HG02759 (cell line): ENCODE results near the gene MCAT.

Experiments
- ATAC-seq: cut with Tn5 transposase; IDR thresholded peaks from one replicate; pipeline ENCODE4 v1.9.1; 2021; ENCODE audit warnings: mild to moderate bottlenecking, moderate library complexity; ENCODE audit not compliant: unreplicated experiment

Gene MCAT, protein sequence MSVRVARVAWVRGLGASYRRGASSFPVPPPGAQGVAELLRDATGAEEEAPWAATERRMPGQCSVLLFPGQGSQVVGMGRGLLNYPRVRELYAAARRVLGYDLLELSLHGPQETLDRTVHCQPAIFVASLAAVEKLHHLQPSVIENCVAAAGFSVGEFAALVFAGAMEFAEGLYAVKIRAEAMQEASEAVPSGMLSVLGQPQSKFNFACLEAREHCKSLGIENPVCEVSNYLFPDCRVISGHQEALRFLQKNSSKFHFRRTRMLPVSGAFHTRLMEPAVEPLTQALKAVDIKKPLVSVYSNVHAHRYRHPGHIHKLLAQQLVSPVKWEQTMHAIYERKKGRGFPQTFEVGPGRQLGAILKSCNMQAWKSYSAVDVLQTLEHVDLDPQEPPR

DNA sequence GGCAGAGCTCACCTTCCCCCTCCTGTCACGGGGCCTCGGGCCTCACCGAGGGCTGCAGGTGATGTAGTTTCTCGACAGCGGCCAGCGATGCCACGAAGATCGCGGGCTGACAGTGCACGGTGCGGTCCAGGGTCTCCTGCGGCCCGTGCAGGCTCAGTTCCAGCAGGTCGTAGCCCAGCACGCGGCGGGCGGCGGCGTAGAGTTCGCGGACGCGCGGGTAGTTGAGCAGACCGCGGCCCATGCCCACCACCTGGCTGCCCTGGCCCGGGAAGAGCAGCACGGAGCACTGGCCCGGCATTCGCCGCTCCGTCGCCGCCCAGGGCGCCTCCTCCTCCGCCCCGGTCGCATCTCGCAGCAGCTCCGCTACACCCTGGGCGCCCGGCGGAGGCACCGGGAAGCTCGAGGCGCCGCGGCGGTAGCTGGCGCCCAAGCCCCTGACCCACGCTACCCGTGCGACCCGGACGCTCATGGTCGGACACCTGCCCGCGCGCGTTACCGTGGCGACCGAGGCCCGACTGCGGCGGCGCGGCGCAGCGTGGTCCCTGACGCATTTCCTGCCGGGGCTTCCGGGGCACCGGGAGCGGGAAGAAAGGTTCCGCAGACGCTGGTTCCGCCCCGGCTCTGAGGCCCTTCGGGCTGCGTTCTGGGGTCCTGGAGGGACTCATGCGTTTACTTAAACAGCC, at the start of gene MCAT:
TSS of gene MCAT (minus strand) at position 519 of the 683 bp plus-strand sequence. CDS start at position 469, 50 bp downstream.
- ATAC-seq, result peak; percentile 88

DNA sequence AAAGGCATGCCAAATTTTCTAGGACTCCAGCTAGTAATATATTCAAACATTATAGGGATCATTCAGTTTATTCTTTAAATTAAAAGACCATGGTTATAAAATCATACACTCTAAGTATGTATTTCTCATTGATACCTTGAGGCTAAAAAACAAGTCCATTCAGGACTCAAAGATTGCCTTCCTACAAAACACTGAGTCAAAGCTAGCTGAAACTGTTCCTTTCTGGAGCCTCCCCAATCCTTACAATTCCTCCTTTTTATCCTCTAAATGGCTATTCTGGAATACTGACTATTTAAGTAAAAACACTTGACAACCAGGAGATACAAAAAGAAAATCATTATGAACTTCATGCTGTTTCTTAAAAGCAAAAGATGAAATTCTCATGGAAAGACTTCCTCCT, 48.6 kb upstream of the MCAT start:
- ATAC-seq, result no peak

DNA sequence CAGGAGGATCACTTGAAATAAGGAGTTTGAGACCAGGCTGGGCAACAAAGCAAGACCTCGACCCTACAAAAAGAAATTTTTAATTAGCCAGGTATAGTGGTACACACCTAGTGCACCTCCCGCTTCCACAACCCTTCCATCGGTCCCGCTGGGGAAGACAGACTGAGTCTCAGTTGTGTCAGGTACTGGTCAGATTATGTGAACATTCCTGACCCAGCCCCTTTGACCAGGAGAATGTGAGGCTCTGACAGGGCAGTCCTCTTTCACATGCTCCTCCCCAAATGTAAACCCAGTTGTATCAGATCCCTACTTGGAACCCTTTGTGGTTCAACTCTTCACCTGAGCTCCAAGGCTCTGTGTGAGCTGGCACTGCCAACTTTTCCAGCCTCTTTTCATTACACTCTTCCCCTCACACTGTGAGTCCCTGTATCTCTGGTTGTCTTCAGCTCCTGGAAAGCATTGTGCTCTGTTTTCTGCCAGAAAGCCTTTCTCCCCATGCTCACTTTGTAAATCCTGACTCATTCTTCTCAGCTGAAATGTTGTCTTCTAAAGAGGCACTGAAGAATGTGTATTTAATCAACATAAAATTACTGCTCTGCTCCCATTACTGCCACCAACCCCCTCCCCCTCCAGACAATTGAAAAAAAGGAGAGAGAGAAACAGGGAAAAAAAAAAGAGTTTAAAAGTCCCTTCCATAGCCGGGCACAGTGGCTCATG, 45.8 kb upstream of the MCAT start:
- ATAC-seq, result no peak

DNA sequence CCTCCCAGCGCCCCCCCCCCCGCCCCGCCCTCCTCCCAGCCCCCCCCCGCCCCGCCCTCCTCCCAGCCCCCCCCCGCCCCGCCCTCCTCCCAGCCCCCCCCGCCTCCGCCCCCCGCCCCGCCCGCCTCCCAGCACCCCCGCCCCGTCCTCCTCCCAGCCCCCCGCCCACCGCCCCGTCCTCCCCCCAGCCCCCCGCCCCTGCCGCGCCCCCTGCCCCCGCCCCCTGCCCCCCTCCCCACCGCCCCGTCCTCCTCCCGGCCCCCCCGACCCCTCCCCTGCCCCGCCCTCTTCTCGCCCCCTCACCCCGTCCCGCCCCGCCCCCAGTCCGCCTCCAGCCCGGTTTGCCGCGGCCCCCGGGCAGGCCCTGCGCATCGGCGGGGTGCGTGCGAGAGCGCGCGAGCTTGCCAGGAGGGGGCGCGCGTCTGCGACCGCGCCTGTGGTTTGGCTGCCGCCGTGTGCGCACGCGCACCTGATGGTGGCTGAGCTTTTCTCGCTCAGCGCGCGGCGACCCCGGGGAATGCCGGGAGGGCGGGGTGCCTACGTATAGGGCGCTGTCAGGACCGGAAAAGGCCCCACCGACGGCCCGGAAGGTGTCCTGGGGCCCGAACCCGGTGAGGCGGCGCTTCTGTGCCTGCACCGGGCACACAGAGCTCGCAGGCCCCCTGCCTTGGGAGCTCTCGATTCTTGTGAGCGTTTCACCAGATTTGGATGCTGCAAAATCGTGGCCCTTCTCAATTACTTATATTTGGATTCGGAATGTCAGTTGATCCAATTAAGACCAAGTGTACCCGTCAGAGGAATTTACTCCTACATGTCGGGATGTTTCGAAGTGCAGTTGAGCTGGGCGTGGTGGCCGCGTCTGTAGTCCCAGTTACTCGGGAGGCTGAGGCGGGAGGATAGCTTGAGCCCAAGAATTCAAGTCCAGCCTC, 44.2 kb upstream of the MCAT start:
- peak; percentile 90 for ATAC-seq

DNA sequence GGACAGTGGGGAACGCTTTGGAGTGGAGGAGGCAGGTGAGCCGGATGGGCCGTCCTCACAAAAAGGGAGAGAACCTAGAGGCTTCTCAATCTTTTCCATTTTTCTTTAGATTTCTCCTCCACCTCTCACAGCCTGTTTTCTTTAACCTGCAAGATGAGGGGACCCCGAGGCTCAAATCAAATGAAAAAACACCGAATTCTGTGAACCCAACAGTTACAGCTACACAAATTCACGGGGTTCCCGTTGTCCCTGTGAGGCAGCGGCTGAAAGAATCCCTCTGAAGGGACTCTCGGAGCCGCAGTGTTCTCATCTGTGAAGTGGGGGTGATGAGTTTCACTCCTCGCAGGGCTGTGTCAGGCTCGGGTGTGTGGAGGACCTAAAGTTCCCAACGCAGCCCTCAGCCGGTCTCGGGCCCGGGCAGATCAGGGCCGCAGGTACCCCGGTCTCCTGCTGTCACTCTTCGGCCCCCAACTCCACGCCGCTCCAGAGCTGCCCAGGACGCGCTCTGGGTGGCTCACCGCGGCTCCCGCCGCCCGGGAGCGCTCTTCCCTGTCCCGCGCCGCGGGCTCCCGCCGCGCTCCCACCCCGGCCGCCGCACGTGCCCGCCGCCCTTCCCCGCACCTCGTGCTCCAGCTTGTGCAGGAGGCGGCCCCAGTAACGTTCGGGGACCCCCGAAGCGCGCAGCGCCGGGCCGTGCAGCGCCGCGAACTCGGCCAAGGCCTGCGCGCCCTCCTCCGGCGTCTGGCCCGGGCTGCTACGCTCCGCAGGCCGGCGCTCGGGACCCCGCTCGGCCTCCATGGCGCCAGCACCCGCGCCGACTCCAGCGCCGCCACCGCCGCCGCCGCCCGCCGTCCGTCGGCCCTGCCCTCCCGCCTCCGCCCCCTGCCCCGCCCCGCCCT, 43.3 kb upstream of the MCAT start, which contains the start of gene TTLL12:
TSS of gene TTLL12 (minus strand) at position 863 of the 899 bp plus-strand sequence. CDS start at position 798, 65 bp downstream.
- ATAC-seq, result peak; percentile 46

DNA sequence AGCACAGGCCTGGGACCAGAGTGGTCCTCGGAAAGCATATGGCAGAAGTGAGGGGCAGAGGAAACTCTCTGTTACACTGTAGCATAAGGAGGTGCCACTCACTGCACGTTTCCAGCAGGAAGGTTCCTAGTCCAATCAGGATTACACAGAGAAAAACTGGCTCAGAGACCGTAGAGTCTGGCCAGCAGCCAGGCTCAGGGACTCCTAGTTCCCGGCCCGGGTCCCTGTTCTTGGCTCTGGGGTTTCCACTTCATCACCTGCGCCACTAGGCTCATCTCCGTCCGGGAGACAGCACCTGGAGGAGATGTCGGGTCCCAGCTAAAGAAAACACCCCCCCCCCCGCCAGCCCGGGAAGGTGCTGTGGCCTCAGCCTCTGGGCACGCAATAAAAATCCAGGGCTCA, 42.7 kb upstream of the MCAT start:
- no peak for ATAC-seq

DNA sequence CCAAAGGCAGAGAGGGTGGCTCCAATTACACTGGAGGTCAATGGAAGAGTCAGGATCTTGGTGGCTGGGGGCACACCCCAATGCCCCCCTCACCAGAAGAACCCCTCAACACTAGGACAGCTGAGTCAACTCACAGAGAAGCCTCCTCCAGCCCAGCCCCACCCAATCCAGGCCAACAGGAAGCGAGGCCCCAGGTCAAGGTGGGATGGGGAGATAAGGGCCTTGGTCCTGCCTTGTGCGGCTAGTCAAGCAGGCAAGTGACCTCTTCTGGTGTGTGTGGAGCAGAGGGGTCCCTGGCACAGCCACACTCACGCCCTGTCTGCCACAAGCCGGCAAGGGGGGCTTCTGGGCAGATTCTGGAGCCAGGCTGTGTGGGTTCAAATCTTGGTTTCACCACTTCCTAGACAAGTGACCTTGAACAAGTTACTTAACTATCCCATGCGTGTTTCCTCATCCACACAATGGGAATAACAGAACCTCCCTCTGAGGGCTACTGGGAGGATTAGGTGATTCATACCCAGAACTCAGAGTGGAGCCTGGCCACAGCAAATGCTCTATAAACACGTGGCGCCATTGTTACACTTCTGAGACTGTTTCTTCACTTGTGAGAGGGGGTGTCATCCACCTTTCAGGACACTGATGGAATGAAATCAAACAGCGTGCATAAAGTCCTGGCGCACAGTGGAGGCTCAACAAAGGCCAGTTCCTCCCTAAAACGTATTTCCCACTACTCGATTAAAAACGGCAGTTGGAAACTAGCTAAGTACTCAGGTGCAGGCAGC, 40.5 kb upstream of the MCAT start:
- no peak for ATAC-seq

DNA sequence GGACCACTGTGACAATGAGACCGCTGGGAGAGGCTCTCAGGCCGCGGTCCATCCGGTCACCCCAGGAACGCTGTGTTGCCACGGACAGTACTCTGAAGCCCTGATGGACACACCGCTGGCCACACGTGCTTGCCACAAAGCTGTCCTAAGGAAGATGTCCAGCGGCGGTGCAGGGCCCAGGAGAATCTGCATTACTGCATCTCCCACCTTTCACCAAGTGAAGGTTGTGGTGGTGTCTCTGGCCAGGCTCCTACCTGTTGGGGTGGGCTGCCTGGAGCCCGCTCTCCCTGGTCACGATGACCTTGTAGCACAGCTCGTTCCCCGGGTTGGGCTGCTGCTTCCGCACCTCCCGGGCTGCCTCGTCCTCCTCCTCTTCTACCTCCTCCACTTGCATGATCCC, 39.5 kb upstream of the MCAT start:
- no peak for ATAC-seq

DNA sequence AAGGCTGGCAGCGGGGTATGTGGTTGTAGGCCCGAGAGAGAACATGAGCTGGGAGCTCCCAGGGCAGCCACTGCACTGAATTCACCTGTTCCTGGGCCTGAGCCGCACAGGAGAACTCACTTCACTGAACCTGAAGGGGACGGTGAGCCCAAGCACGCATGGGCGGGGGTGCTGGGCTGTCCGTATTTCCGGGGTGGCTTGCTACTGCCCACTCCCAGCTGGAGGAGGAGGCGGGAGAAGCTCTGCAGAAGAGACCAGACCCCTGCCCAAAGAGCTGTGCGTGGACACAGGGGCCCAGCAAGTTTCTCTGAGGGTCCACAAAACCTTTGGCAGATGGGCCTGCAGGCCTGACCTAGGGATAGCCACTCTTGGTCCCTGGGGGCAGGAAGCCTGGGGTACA, 38.9 kb upstream of the MCAT start:
- ATAC-seq, result no peak

DNA sequence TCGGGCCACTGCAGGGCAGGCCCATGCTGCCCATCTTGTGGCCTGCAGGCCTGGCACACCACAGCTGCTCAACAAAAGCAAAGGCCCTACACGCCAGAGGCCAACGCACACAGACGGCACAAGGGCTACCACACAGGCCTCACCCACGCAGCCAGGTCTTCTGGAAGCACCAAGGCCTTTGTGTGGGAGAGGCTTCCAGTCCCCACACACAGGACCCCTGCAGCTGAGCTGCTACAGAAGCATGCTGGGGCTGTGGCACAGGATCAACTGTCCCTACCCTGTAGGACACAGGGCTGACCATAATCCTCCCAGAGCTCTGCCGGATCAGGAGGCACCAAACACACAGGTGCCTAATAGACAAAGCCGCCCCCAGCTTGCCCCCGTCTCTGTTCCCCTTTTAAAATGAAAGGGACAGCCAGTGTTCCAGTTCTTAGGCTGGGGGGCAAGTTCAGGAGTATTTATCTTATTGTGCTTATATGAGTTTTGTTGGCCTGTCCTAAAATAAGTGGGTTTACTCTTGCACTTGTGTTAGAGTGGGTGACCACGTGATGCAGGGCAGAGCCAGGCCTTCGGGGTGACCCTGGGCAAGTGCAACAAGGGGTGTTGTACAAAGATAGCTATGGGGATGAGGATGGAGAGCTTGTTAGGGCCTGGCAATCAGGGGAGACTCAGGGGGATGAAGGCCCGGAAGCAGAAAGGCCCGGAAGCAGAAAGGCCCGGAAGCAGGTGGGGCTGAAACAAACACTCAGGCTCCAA, 38.3 kb upstream of the MCAT start:
- ATAC-seq, result no peak

DNA sequence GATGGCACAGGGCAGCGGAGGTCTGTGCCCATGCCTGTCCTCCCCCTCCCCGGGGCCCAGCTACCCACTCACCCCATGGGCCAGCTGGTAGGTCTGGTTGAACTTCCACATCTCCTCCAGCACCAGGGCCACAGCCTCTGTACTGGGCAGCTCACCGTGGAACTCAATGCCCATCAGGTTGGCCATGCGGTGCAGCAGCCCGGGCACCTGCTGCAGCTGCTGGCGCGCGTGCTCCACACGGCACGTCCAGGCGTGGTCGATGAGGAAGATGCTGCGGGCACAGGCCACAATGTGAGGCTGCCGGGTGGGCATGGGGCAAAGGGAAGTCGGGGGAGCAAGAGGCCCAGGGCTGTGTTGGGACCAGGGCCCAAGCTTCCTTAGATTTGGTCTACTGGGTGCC, 37.5 kb upstream of the MCAT start:
- no peak for ATAC-seq

DNA sequence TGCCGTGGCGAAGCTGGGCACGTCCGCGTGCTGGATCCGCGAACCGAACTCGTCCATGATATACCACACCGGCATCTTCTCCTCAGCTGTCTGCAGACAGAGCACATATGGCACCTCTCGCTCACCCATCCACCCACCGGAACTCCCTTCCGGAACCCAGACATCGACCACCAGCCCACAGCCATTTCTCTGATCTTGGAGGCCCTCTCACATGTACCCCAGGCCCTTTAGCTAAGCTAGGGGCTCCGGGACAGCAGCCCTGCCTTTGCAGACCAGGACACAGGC, 36.7 kb upstream of the MCAT start:
- no peak for ATAC-seq

DNA sequence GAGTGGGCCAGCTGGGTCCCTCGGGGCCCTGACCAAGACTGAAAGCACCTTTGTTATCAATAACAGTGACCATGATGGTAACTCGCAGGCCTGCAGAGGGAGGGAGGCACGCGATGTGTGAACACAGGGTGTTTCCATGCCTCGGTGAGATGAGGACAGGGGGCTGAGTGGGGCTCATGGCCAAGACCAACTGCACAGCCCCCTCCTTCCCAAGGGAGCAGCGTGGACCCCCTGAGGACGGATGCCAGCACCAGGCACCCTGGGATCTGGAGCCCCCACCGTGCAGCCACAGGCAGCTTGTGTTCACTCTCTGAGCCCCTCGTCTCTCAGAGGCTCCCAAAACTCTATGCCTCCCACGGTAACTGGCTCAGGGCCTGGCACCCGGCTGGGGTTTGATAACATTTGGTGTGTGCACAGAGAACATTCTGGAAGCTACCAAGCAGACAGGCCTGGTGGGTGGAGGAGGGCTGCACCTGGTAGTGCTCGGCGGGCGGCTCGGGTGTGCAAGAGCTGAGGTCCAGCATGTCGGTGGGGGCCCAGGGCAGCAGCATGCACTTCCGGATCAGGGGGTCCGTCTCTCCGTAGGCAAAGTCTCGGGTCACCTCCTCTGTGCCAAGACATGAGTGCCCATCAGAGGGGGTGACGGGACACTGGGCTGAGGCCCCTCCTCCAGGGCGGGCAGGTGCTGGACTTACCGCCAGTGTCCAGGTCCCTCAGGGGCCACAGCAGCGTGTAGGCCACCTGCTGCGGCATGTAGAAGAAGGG, 36.1 kb upstream of the MCAT start:
- ATAC-seq, result no peak

DNA sequence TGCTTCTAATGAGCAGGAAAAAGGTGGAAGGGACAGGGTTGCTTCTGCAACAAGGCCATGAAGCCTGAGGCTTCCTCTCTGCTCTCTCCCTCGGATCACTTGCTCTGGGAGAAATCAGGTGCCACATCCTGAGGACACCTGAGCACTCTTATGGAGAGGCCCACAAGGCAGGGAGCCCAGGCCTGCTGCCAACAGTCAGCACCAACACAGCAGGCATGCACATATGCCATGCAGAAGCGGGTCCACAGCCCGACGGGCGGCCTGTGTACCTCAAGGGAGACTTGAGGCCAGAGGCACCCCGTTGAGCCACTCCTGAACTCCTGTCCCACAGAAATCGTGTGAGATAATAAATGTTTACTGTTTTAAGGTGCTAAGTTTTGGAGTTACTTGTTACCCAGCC, 34.3 kb upstream of the MCAT start:
- no peak for ATAC-seq

DNA sequence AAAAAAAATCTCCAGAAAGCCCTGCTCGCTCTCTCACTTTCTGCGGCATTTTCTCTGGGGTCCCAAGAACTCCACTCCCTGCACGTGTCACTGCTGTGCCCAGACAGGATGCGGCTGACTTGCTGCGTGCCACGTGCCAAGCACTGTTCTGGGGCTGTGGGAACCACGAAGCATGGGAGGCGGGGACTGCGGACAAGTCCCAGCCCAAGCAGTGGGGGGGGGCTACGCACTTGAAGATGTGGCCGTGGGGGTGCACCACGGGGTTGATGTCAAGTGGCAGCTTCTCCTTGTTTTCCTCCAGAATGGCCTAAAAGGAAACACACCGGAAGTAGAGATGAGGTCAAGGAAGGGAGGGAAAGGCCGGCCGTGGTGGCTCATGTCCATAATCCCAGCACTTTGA, 32.9 kb upstream of the MCAT start:
- ATAC-seq, result no peak

DNA sequence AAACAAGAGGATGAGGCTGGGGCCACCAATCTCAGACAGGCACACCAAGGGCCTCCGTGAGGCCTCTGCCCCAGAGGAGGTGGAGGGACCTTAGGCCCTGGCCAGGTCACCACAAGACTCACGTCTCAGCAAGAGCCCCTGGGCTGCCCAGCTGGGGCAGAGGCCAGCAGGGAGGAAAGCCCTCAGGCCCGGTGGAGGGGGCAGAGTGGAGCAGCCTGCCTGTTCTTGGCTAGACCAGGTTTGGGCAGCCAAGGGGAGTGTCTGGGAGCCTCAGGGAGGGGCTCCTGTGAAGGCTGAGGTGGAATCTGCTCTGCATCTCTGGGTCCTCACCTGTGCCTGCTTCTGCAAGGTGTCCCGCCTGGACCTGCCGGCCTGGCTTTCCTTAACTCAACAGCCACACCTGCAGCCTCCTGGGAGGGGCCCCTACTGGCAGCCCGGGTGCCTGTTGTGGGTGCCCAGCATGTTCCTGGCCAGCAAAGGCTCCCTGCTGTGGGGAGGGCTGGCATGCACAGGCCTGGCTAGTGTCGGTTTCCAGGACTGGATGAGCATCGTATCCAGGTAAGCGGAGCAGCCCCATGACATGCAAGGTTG, 31.8 kb upstream of the MCAT start:
- no peak for ATAC-seq
